PC-3 (cell line): ENCODE measurements around the gene TOMM7. TPM values are rescaled to one million over a fixed set of nuclear protein-coding genes. Genes with fewer than 3 reads are reported as not detected.
A peak's percentile ranks its signal among the peaks of the same experiment; 100 is the strongest.

Experiments used
- ATAC-seq: fragments of 200-7000 bp; cut with Tn5 transposase; 2 replicates; pipeline ENCODE4 v1.9.1; 2020; ENCODE audit warnings: mild to moderate bottlenecking, moderate library complexity
- BruUV-seq: library from RNA; stranded (reverse); fragments of 400-500 nt; replicated peaks from 2 replicates; lab custom pipeline; 2021; lab: Mats Ljungman, UMichigan
- CTCF ChIA-PET: fragments of 300-600 bp; sonication (Branson Sonifier 250); formaldehyde crosslinking; loops from one replicate; lab custom pipeline; 2022; ENCODE audit warnings: antibody characterized with exemption; lab: Charles Lee
- POLR2A ChIA-PET: fragments of 300-600 bp; sonication (Branson Sonifier 250); formaldehyde crosslinking; loops from one replicate; lab custom pipeline; 2022; ENCODE audit warnings: antibody characterized with exemption; ENCODE audit not compliant: unreplicated experiment; lab: Charles Lee
- DNase-seq: peaks from one replicate; pipeline ENCODE4 v3.0.0-alpha.2; 2015
- H2AFZ ChIP-seq: fragments of 300-600 bp; sonication (generic); 2 replicates; pipeline ENCODE4 v1.6.0; 2016; ENCODE audit warnings: antibody characterized with exemption, low read length
- H3F3A ChIP-seq: fragments of 300-600 bp; sonication (generic); one replicate; pipeline ENCODE4 v1.6.0; 2017; ENCODE audit warnings: antibody characterized with exemption, low read length, control low read depth, mild to moderate bottlenecking; ENCODE audit not compliant: unreplicated experiment
- H3K27ac ChIP-seq: fragments of 300-600 bp; sonication (generic); 2 replicates; pipeline ENCODE4 v1.5.1; 2016; ENCODE audit warnings: mild to moderate bottlenecking, low read length
- H3K27me3 ChIP-seq: fragments of 300-600 bp; sonication (generic); 2 replicates; pipeline ENCODE4 v1.6.1; 2016; ENCODE audit warnings: low read length, mixed read lengths
- H3K36me3 ChIP-seq: fragments of 300-600 bp; sonication (generic); 2 replicates; pipeline ENCODE4 v1.6.1; 2016; ENCODE audit warnings: low read depth, mixed run types, low read length, mixed read lengths
- H3K4me1 ChIP-seq: fragments of 300-600 bp; sonication (generic); 2 replicates; pipeline ENCODE4 v1.5.1; 2016; ENCODE audit warnings: low read length; ENCODE audit not compliant: insufficient read depth
- H3K4me2 ChIP-seq: fragments of 300-600 bp; sonication (generic); 2 replicates; pipeline ENCODE4 v1.6.0; 2016; ENCODE audit warnings: low read length
- H3K4me3 ChIP-seq: fragments of 300-600 bp; sonication (generic); 2 replicates; pipeline ENCODE4 v1.5.1; 2016; ENCODE audit warnings: mild to moderate bottlenecking, low read length, mixed read lengths
- H3K79me2 ChIP-seq: fragments of 300-600 bp; sonication (generic); 2 replicates; pipeline ENCODE4 v1.6.1; 2017; ENCODE audit warnings: low read length, mixed read lengths
- H3K9ac ChIP-seq: fragments of 300-600 bp; sonication (generic); 2 replicates; pipeline ENCODE4 v1.6.0; 2016; ENCODE audit warnings: mild to moderate bottlenecking, low read length
- H3K9me2 ChIP-seq: fragments of 300-600 bp; sonication (generic); replicated peaks from 2 replicates; pipeline ENCODE4 v1.6.1; 2016; ENCODE audit warnings: mixed run types, low read length, mixed read lengths
- H3K9me3 ChIP-seq: fragments of 300-600 bp; sonication (generic); 2 replicates; pipeline ENCODE4 v1.6.1; 2016; ENCODE audit warnings: low read length, mixed read lengths
- H4K20me1 ChIP-seq: fragments of 300-600 bp; sonication (generic); 2 replicates; pipeline ENCODE4 v1.6.1; 2016; ENCODE audit warnings: low read length, mixed read lengths
- EZH2 ChIP-seq: fragments of 300-600 bp; sonication (generic); IDR thresholded peaks from one replicate; pipeline ENCODE4 v1.6.1; 2017; ENCODE audit warnings: antibody characterized with exemption, mild to moderate bottlenecking, low read length; ENCODE audit not compliant: unreplicated experiment
- EZH2phosphoT487 ChIP-seq: fragments of 300-600 bp; sonication (generic); IDR thresholded peaks from 2 replicates; pipeline ENCODE4 v1.6.1; 2018; ENCODE audit warnings: mild to moderate bottlenecking, antibody characterized with exemption, low read length, borderline replicate concordance
- intact Hi-C: fragments of 100-400 bp; cut with micrococcal nuclease; formaldehyde crosslinking; loops from 2 replicates; pipeline ENCODE4 v1.9.0; 2023
- total RNA-seq: library from RNA; depleted of rRNA; stranded (reverse); fragments of >200 nt; gene quantifications from 2 replicates; pipeline ENCODE4 v1.2.3, GENCODE V29; 2014
- TF ChIP-seq, protein P1 (sequence below): fragments of 300-600 bp; sonication (generic); conservative IDR thresholded peaks from 2 replicates; pipeline ENCODE4 v1.5.1; 2017; ENCODE audit warnings: antibody characterized with exemption, low read depth, mild to moderate bottlenecking, low read length

TOMM7 gene
- total RNA-seq, 1 experiment from 2014 or later, result 151 TPM

DNA sequence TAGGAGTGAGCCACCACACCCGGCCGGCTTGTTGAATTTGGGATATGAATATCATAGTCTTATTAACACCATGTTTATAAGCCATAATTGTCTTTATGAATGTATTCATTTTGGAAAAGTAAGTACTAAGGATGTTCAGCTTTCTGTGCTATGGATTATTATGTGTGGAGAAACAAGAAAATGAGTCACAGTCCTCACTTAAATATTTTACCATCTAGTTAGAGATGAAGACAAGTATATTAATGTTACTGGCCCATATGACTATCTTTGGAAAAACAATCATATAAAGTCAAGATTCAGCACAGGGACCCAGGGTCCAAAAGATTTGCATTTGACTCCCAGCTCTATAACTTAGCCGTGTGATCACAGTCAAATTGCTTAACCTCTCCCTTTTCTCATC is 9.8 kb upstream of the TOMM7 start:
- ChIA-PET CTCF (interaction anchor here (0.6 kb wide), 2 partner anchors 100 to 308 kb away, joined by 3 to 4 read pairs; no protein-coding TSS in a partner anchor), POLR2A (interaction anchor here (0.6 kb wide), 1 partner anchor 15 kb away, joined by 6 read pairs; no protein-coding TSS in a partner anchor)
- ATAC-seq (peak; percentile 87), DNase-seq (peak; percentile 41)
- BruUV-seq, result no TSS peak
- no peaks in the 10 kb centered on the region for H3F3A ChIP-seq
- H3K9ac ChIP-seq, result no peak overlapping the region
- TF ChIP-seq, protein P1, sequence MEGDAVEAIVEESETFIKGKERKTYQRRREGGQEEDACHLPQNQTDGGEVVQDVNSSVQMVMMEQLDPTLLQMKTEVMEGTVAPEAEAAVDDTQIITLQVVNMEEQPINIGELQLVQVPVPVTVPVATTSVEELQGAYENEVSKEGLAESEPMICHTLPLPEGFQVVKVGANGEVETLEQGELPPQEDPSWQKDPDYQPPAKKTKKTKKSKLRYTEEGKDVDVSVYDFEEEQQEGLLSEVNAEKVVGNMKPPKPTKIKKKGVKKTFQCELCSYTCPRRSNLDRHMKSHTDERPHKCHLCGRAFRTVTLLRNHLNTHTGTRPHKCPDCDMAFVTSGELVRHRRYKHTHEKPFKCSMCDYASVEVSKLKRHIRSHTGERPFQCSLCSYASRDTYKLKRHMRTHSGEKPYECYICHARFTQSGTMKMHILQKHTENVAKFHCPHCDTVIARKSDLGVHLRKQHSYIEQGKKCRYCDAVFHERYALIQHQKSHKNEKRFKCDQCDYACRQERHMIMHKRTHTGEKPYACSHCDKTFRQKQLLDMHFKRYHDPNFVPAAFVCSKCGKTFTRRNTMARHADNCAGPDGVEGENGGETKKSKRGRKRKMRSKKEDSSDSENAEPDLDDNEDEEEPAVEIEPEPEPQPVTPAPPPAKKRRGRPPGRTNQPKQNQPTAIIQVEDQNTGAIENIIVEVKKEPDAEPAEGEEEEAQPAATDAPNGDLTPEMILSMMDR, result no peak
- TF ChIP-seq EZH2phosphoT487 (no peak), EZH2 (no peak)
- no peaks in the 10 kb centered on the region for H3K36me3 ChIP-seq
- H3K4me3 ChIP-seq, result no peak overlapping the region
- H3K27me3 ChIP-seq, result no peaks in the 10 kb centered on the region
- H3K4me1 ChIP-seq, result peaks cover 4% of the 10 kb centered on the region; the same call in 1 of the 2 replicates
- intact Hi-C loops, result no loop called here
- no peak overlapping the region for H3K4me2 ChIP-seq
- no peaks in the 10 kb centered on the region for H3K9me3 ChIP-seq
- no peak overlapping the region for H3K27ac ChIP-seq
- H3K9me2 ChIP-seq, result no peaks in the 10 kb centered on the region
- no peaks in the 10 kb centered on the region for H4K20me1 ChIP-seq
- H2AFZ ChIP-seq, result no peak overlapping the region
- H3K79me2 ChIP-seq, result no peaks in the 10 kb centered on the region

DNA sequence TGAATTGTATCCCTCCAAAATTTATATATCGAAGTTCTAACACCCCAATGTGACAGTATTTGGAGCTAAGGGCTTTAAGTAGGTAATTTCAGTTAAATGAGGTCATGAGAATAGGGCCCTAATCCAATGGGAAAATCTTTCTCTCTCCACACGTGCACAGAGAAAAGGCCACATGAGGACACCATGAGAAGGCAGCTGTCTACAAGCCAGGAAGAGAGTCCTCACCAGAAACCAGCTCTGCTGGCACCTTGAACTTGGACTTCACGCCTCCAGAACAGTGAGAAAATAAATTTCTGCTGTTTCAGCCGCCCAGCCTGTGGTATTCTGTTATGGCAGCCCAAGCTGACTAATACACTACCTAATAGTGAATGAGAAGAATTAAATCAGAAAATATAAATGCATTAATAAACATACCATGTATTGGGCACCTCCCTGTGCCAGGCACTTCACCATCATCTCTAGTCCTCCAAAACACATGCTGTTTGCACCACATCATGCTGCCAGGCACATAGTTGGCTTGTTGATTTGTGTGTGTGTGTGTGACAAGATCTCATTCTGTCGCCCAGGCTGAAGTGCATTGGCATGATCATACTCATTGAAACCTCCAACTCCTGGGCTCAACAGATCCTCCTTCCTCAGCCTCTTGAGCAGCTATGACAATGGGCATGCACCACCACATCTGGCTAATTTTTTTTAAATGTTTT is 9.1 kb upstream of the TOMM7 start:
- CTCF ChIA-PET, result interaction anchor here (0.6 kb wide), 1 partner anchor 99 kb away, joined by 3 read pairs; no protein-coding TSS in a partner anchor
- POLR2A ChIA-PET, result no interaction called here
- no peaks in the 10 kb centered on the region for H4K20me1 ChIP-seq
- peaks cover 4% of the 10 kb centered on the region; the same call in 1 of the 2 replicates for H3K4me1 ChIP-seq
- no peak overlapping the region for H3K4me3 ChIP-seq
- TF ChIP-seq EZH2phosphoT487, result no peak
- TF ChIP-seq, protein P1, result no peak
- TF ChIP-seq EZH2, result no peak
- no peaks in the 10 kb centered on the region for H3K9me2 ChIP-seq
- no peak overlapping the region for H3K27ac ChIP-seq
- intact Hi-C loops, result no loop called here
- H3K9ac ChIP-seq, result no peak overlapping the region
- no TSS peak for BruUV-seq
- DNase-seq (no peak), ATAC-seq (no peak)
- no peaks in the 10 kb centered on the region for H3K79me2 ChIP-seq
- H3K4me2 ChIP-seq, result no peak overlapping the region
- H3F3A ChIP-seq, result no peaks in the 10 kb centered on the region
- no peak overlapping the region for H2AFZ ChIP-seq
- no peaks in the 10 kb centered on the region for H3K36me3 ChIP-seq
- no peaks in the 10 kb centered on the region for H3K9me3 ChIP-seq
- H3K27me3 ChIP-seq, result no peaks in the 10 kb centered on the region

DNA sequence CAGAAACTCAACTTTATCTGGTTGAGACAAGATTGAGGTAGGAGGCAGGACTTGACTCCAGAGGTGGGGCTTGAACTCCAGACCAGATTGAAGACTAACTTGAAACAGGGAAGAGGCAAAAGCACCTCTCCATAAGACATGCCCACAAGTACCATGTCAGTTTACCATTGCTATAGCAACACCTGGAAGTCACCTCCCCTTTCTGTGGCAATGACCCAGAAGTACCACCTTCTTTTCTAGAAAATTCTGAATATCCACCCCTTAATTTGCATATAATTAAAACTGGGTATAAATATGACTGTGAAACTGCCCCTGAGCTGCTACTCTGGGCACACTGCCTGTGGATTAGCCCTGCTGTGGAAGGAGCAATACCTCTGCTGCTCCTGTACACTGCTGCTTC is 4.9 kb upstream of the TOMM7 start:
- no peaks in the 10 kb centered on the region for H4K20me1 ChIP-seq
- no peak overlapping the region for H3K4me3 ChIP-seq
- H3K9me3 ChIP-seq, result no peaks in the 10 kb centered on the region
- ChIA-PET POLR2A (interaction anchor here (0.6 kb wide), 1 partner anchor 265 kb away, joined by 4 read pairs; no protein-coding TSS in a partner anchor), CTCF (no interaction called here)
- H3F3A ChIP-seq, result no peaks in the 10 kb centered on the region
- peaks cover under 1% of the 10 kb centered on the region; the same call in 1 of the 2 replicates for H3K79me2 ChIP-seq
- H3K4me1 ChIP-seq, result peaks cover 12% of the 10 kb centered on the region
- no peak overlapping the region for H2AFZ ChIP-seq
- H3K4me2 ChIP-seq, result no peak overlapping the region
- intact Hi-C loops, result no loop called here
- no peaks in the 10 kb centered on the region for H3K27me3 ChIP-seq
- H3K36me3 ChIP-seq, result no peaks in the 10 kb centered on the region
- TF ChIP-seq EZH2 (no peak), EZH2phosphoT487 (no peak)
- TF ChIP-seq, protein P1, result no peak
- DNase-seq (no peak), ATAC-seq (no peak)
- no TSS peak for BruUV-seq
- H3K9me2 ChIP-seq, result 0 out of 2 replicates have a peak, but pooled peaks cover 4% of the 10 kb centered on the region
- H3K9ac ChIP-seq, result no peak overlapping the region
- no peak overlapping the region for H3K27ac ChIP-seq
